Measurements from ENCODE around the gene HOTAIR.
A peak's percentile ranks its signal among the peaks of the same experiment; 100 is the strongest.

Gene HOTAIR

DNA sequence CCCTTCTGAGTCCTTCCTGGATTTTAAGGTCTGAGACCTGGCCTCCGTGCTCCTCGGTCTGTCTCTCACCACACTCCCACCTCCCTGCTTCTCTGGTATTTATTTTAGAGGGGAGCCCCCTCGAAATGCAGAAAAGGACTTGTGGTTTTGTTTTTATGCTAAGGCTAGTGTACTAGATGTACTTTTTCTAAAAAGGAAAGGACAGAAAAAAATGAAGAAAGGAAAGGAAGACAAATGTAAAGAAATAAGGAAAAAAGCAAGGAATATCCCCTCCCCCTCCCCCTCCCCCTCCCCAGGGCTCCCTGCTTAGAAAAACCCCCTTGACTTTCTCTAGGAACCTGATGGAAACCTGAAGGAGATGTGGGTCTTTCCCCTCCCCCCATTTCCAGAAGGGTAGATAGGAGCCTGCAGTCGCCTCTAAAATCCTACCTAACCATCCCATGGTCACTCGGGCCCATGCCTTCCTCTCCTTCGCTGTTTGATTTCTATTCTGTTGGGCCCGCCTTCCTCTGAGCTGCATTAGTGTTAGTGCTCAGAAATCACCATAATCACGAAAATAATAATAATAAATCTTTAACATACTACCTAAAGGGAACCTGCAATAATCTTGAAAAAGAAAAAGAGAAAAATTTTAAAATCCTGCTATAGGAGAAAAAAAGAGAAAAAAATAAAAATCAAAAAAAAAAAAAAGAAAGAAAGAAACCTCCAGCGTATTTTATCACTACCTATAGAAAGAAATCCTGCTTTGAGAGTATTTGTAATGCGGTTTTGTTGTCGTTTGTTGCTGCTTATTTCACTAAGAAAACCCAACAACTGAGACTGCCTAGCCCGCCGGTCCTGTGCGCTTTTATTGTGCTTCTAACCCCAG lies 37.1 kb upstream of the HOTAIR start:
- no peak for DNase-seq (ENCODE audit: low read depth in 2 of 2)

GRCh38 chr12:54010972-54011664 lies 36.4 kb upstream of the HOTAIR start:
- no peak for DNase-seq (ENCODE audit: low read depth in 2 of 2)

DNA sequence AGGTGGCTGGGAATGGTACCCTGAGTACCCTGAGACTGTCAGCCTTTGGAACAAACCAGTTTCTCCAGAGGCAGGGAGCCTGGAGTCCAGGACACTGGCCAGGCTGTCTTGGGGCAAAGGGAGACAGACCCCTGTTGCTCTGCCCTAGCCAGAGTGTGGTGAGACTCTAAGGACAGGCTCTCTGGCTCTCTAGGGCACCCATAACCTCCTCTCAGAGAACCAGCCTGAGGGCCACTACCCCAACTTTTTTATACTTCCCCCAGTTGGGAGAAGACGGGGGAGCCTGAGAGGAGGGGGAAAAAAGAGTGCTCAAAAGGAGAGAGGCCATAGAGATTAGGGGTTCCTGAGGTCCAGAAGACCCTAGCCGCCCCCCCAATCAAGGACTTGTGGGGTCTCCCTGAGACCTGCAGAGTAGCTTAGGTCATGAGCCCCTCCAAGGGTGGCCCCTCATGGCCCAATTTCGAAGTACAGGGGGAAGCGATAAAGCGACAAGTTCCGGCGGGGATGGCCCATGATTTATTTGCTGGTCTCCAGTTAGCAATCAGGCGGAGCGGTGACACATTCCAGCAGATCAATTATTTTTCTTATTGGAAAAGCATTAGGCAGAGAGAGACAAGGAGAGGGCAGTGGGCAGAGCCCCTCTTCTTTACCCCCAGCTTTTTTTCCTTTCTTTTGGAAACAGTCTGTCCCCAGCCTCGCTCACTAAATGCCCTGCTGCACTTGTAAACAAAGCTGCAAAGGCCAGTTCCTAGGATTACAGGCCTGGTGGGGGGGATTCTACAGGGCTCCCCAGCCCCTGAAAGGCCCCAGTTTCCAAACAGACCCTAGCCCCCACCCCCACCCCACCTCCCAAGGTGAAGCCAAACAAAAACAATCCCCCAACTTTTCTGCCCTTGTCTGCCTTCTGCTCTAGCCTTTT lies 35.6 kb upstream of the HOTAIR start:
- no peak for DNase-seq (ENCODE audit: low read depth in 2 of 2)

GRCh38 chr12:54009171-54010052 lies 34.7 kb upstream of the HOTAIR start:
- no peak for DNase-seq (ENCODE audit: low read depth in 2 of 2)

- no peak for DNase-seq (ENCODE audit: low read depth in 2 of 2)
Measured at GRCh38 chr12:54008260-54008552, 33.5 kb upstream of the HOTAIR start.

DNA sequence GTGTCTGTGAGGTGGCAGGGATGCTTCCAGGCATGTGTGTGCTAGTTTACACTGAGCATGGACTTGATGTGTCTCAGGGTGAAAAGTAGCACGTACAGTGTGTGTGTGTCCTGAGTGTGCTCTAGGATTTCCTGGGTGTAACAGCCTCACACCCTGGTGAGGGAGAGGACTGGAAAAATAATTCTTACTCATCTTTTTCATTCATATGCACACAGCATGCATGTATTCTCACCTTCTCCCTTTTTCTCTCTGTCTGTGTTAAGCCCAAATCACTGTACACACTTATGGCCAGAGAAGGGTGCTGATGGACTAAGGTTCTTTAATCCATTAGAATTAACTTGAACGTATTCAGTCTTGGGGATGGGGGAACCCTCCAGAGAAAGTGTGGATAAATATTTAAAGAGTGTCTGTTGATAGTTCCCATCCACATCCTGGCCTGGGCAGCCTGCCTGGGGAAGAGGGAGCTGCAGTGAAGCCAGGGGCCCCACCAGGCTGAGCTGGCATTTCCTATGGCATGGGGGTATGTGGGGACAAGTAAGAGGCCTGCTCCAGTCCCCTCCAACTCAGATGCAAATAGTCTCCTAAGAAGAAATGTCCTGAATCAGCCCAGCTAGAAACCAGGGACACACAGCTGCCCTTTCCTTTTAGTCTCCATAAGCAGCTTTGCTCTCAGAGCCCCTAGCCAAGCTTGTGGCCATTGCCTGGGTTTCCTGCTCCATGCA lies 32.9 kb upstream of the HOTAIR start:
- DNase-seq (ENCODE audit: low read depth in 2 of 2) = no peak

DNA sequence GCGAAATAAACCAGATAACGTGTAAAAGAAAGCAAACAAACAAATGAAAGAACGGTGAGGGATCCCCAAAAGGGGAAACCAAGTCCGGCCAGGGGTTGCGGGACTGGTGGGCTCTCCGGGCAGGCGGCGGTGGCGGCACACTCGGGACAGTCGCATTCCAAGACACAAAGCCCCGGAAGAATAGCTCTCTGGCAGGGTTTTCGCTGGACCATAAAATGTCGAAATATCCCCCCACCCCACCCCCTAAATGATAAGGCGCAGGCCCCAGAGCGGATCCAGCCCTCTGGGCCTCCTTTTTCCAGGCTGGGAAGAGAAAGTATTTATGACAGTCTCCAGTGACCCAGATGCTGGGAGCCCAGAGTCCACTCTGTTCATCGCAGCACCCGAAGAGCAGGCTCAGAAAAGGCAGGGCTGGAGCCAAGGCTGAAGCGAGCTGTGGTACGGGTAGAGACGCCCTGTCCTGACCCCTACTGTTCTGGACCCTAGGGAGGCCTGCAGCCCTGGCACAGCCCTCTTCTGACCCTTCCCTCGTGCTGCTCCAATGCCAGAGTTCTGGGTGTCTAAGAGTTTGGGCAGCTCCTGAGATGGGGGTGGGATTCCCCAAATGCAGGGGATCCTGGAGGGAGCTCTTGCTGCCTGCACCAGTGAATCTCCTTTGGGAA lies 31.9 kb upstream of the HOTAIR start:
- no peak for DNase-seq (ENCODE audit: low read depth in 2 of 2)

DNA sequence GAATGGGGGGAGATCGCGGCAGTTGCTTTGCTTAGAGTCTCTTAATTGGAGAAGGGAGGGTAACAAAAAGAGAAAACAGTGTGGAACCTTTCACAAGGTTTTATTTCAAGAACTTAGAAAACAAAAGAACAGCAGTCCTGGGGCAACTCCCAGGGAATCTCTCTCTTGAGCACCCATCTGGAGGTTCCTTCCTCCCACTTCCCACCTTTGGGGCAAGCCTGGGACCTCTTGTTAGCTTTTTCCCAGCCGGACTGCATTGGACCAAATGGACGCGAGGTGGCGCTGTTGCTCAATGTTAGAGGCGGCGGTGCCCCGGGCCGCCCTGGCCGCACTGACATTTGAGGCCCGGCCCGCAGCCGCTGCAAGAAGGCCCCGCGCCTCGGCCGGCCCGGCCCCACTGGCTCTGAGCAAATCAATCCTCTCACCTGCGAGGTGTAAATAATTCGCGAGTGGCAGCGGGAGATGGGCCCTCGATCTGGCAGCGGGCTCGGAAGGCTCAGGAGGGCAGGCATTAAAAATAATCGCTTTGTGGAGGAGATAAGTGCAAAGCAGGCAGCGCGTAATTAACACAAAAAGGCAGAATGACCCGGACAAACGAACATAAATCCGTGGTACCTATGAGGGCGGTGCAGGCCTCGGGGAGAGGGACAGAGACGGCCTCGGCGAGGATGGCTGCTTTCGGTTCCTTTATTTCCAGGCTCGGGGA lies 31.3 kb upstream of the HOTAIR start:
- peak; percentile 61 to 64 for DNase-seq (ENCODE audit: low read depth in 2 of 2)

GRCh38 chr12:54005531-54005852 lies 30.7 kb upstream of the HOTAIR start:
- no peak for DNase-seq (ENCODE audit: low read depth in 2 of 2)

DNA sequence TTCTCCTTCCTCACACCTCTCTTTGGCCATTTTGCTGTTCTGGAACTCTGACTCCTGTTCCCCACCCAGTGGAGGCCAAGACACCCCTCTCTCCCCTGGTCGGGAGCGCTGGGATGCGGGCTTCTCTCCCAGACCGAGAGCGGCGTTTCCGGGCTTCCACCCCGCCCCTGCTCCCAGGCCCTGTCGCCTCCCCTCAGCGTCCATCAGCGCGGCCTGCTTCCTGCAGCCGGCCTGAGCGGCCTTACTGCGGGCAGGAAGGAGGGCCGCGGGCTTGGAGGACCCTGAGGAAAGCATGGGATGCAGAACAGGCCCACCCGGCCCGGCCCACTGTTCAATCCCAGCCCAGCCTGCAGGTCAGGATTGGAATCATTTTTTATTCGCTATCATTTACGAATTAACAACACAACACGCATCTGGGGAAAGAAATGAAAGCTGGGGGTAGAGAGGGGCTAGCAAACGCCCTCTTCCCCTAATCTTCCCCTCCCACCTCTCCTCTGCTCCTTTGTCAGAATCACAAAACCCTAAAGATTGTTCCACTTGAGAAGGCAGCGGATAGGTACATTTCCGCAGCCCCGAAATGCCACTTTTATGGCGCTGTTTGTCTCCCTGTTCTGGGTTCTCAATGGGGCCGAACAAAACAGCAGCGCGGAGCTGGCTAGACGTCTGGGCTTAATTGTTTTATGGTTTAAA lies 30.2 kb upstream of the HOTAIR start:
- DNase-seq (ENCODE audit: low read depth in 2 of 2) = no peak

GRCh38 chr12:54004063-54004840 lies 29.5 kb upstream of the HOTAIR start:
- DNase-seq (ENCODE audit: low read depth in 2 of 2) = no peak

GRCh38 chr12:54003625-54004024 lies 28.9 kb upstream of the HOTAIR start:
- DNase-seq (ENCODE audit: low read depth in 2 of 2) = no peak

GRCh38 chr12:54002915-54003389 lies 28.2 kb upstream of the HOTAIR start:
- no peak for DNase-seq (ENCODE audit: low read depth in 2 of 2)

GRCh38 chr12:54002278-54002914 lies 27.6 kb upstream of the HOTAIR start:
- no peak for DNase-seq (ENCODE audit: low read depth in 2 of 2)

DNA sequence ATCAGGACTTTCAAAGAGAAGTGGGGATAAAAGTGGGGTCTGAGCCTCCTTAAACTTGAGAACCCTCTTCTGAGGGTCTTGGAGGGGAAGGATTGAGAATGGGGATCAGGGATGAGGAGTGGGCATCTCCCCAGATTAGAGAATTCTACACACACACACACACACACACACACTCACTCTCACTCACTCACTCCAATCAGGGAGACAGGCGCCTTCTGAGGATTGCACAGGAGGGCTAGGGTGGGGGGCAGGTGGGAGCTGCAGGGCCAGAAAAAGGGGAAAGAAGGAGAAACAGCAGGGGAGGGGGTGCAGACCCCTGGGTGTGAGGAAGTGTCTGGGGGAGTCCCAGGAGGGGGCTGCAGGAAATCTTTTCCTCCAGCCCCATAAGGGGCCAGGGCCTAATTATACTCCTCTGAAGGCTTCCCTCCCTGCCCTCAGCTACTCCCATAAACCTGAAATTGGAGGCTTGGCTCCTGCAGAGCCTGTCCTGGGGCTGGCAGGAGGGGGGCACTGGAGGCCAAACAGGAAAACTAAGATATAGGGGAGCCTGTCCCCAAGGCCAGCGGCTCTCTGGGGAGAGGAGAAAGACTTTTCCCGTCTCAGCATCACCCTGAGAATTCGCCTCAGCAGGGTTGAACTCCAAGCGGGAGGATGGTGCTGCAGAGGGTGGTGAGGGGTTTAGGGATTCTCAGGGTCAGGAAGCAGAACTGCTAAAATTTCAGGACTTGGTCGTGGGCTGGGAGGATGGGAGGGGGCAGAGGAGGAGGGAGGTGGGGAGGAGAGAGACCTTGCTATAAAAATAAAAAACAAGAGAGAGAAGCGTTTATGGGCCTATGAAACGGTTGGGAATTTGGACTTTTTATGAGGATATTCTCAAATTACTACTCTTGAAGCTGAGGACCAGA lies 26.8 kb upstream of the HOTAIR start:
- DNase-seq (ENCODE audit: low read depth in 2 of 2) = no peak

All from stimulated activated CD8-positive, alpha-beta memory T cell treated with anti-CD3 and anti-CD28 coated beads, Interleukin-15, amount 100 ng/mL, for 48 hours (primary cell).